ENCODE measurements around the gene OTOA.
"Not testable (repeated sequence)": the region's sequence is repeated elsewhere in the genome, so short reads cannot be mapped to it uniquely, and the experiment has no call there.

Gene OTOA

DNA sequence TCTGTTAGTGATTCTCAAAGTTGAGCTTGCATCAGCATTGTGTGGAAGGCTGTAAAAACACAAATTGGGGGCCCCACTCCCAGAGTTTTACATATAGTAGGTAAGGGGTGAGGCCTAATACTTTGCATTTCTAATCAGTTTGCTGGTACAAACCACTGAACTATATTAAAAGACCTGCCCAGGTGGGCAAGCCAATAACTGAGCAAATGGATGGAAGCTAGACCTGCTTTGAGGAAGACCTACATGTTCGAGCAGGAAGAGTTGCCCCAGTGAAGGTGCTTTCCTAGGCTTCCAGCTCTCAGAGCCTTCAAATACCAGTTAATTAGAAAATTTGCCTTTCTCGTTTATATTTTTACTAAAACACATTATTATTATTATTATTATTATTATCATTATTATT is 56.8 kb downstream of the OTOA start:
- no peak for DNase-seq (ENCODE audit: low read depth in 2 of 2)

DNA sequence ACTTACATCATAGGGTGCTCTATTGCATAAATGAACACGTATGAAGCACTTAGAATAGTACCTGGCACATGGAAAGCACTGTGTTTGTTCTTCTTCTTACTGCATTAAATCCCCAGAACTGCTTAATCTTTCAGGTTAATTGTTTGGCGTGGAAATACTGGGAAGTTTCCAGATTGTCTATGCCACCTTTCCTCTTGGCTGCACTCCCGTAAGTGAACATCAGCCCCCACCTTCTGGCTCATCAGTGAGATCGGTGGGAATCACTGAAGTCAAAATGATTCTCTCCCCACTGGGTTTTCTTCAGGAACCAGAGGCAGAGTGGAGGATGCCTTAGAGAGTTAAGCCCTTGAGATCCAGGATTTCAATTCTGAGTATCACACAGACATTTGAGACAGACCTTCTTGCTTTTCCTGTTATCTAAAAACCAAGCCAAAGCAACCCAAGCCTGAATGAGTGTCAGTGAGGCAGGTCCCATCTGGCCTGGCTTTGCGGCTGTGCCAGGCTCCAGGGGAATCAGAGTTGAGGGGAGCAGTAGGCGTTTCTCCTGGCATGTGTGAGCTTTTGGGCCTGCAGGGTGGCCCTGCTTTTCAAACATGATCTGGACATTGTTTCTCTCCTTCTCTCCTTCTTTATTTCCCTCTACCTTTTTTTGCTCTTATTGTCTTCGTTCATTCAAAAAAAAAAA is 59.1 kb downstream of the OTOA start:
- DNase-seq (ENCODE audit: low read depth in 2 of 2), result no peak

- DNase-seq (ENCODE audit: low read depth in 2 of 2), result no peak
Observed at GRCh38 chr16:21723532-21723931, 59.8 kb downstream of the OTOA start.

- no peak for DNase-seq (ENCODE audit: low read depth in 2 of 2)
Observed at GRCh38 chr16:21727344-21727743, 63.6 kb downstream of the OTOA start.

- DNase-seq (ENCODE audit: low read depth in 2 of 2), result not testable (repeated sequence)
Observed at GRCh38 chr16:21731233-21731632, 67.5 kb downstream of the OTOA start.

- DNase-seq (ENCODE audit: low read depth in 2 of 2), result not testable (repeated sequence)
Observed at GRCh38 chr16:21740637-21741036, 76.9 kb downstream of the OTOA start.

DNA sequence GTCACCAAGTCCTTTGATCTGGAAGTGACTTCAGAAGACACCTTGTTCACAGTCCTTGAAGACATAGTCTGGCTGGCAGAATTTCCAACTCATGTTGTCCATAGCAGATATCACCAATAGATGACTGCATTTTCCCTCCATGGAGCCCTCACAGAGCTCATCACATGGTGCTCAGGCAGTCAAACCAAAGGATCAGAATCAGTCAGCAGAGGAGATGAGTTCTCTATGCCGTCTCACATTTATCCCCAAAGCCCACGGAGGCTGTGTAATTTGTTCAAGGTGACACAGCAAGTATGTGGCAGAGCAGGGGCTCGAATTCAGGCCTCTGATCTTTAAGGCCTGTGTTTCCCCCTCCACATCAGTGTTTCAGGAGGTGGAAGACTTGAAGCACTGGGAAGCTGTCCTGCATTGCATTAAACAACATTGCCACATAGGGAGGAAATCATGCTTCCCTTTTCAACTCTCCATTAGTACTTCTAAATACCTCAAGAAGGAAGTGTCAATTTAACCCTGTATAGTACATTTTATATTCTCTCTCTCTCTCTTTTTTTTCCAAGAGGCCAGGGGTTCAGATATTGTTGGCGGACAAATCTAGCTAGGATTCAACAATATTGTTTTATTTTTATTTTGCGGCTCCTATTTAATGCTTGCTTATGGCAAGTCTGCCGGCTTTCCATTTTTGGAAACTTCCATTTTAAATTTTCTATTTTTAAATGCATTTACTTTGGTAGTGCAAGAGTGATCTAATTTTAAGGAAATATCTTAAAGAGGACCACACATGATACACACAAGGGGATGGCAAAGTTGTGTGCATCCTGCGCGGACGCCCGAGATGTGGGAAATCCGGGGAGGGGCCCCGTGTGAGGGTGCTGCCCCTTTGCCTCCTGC is 92.7 kb downstream of the OTOA start:
- DNase-seq (ENCODE audit: low read depth in 2 of 2), result peak in 1 of 2 donors; percentile 8

- not testable (repeated sequence) for DNase-seq (ENCODE audit: low read depth in 2 of 2)
Observed at GRCh38 chr16:21757080-21757671, 93.4 kb downstream of the OTOA start.

DNA sequence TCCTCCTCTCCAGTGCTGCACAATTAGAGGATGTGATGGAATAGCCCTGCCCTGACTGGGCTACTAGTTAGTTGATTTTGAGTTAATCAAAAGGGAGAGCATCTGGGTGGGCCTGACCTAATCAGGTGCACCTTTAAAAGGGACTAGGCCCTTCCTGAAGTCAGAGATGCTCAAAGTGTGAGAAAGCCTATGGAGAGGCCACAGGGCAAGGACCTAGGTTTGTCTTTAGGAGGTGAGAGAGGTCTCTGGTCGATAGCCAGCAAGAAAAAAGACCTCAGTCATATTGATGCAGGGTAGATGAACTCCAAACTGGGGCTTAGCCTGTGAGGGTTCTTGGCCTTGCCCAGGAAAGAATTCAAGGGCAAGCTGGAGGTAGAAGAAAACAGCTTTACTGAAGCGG is 104.5 kb downstream of the OTOA start:
- DNase-seq (ENCODE audit: low read depth in 2 of 2), result not testable (repeated sequence)

DNA sequence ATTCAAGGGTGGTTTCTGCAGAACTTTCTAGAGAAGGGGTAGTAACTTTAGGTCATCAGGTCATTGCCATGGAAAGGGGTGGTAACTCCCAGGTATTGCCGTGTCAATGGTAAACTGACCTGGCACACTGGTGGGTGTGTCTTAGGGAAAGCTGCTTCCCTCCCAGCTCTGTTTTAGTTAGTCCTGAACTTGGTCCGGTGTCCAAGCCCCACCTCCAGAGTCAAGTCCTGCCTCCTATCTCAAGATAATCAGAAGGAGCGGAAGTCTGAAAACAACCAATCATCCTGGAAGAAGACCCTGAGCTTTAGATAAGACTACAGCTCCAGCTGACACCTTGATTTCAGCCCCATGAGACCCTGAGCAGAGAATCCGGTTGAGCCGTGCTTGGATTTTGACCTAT is 105.0 kb downstream of the OTOA start:
- DNase-seq (ENCODE audit: low read depth in 2 of 2), result not testable (repeated sequence)

DNA sequence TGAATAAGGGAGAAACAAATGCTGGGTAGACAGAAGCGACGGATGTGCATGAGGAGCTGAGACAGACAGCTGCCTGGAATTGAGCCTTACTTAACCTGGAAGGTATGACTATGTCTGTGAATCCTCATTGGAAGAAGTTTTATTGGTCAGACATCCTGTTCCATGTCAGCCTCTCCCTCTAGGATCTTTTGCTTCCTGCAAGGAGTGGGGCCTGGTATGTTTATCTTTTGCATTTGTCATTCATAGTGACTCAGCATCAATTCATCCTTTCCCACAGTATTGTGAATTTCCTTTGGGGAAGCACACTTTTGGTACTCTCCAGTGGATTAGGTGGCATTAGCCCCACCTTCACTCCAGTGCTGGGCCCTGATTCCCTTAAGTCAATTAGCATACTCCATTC is 105.5 kb downstream of the OTOA start:
- not testable (repeated sequence) for DNase-seq (ENCODE audit: low read depth in 2 of 2)

DNA sequence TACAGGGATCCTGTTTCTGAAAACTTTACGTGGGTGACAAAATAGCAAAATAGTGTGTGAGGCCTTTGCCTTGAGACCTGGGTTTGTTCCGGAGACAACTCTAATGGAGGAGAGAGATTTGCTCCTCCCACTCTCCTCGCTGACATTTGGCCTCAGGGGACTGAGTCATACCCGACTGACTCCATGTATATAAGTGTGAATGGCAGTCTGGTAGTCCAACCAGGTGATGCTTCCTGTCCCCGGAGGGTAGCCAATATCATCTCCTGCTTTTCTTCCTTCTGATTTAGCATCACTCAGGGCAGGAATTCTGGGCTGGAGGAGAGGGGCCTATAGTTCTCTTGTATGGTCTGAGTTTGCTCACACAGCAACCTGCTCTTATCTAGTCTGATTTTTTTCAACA is 106.8 kb downstream of the OTOA start:
- DNase-seq (ENCODE audit: low read depth in 2 of 2), result not testable (repeated sequence)

- not testable (repeated sequence) for DNase-seq (ENCODE audit: low read depth in 2 of 2)
Observed at GRCh38 chr16:21772547-21773206, 108.9 kb downstream of the OTOA start.

- DNase-seq (ENCODE audit: low read depth in 2 of 2), result not testable (repeated sequence)
Observed at GRCh38 chr16:21773207-21773553, 109.4 kb downstream of the OTOA start.

DNA sequence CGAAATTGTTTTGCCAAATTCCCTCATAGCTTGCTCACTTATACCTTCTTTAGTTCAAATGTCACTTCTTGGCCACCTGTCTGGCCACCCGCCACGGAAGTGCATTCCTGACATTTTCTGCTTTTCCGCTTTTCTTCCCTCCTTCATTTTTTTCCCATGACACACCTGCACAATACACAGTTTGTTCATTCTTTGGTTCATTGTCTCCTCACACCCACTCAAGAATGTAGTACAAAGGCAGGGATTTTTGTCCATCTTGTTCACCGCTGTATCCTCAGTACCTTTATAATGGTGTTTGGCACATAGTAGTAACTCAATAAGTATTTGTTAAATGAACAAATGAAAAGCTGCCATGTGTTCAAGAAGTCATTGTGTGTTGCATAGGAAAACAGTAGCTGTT is 116.8 kb downstream of the OTOA start:
- DNase-seq (ENCODE audit: low read depth in 2 of 2), result not testable (repeated sequence)

- DNase-seq (ENCODE audit: low read depth in 2 of 2), result not testable (repeated sequence)
Observed at GRCh38 chr16:21790506-21790905, 126.7 kb downstream of the OTOA start.

GRCh38 chr16:21793310-21793709 is 129.5 kb downstream of the OTOA start:
- DNase-seq (ENCODE audit: low read depth in 2 of 2), result not testable (repeated sequence)

DNA sequence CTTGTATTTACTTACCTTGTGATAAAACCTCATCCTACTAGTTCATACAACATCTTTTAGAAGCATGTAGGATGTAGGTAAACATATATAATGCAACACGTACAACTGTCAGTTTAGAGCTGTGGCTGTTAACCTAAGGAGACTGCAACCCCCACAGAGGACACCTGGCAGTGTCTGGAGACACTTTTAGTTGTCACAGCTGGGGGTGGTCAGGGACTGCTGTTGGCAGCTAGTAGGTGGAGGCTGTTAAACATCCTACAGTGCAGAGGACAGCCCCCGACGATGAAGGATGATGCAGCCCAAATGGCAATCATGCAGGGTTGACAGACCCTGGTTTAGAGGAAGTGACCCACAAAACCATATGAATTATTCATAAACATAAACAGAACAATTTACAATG is 134.8 kb downstream of the OTOA start:
- not testable (repeated sequence) for DNase-seq (ENCODE audit: low read depth in 2 of 2)

- DNase-seq (ENCODE audit: low read depth in 2 of 2), result peak in 1 of 2 donors; percentile 7
Observed at GRCh38 chr16:21801538-21802374, 138.0 kb downstream of the OTOA start.

DNA sequence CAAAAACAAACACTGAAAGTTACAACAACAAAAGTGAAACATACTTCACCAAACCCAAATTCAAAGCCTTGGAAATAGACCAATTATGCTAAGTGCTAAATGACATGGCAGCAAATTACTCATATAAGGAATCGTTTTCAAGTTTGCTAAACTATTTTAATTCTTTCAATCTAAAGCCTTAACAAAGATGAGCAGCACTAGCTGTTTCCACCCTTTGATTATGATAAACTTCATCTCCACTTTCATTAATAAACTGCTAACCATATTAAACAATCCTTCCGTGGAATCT is 138.6 kb downstream of the OTOA start:
- DNase-seq (ENCODE audit: low read depth in 2 of 2), result not testable (repeated sequence)
